PC-9 (cell line): Measurements from ENCODE around the gene FAM210B.

Source experiments
- CTCF ChIP-seq: fragments of 200-600 bp; sonication (generic); conservative IDR thresholded peaks from 2 replicates; pipeline ENCODE4 v1.6.1; 2017; ENCODE audit warnings: mixed run types, antibody characterized with exemption, mild to moderate bottlenecking, moderate library complexity
- EZH2 ChIP-seq: fragments of 200-600 bp; sonication (generic); IDR thresholded peaks from 2 replicates; pipeline ENCODE4 v1.8.0; 2017; ENCODE audit warnings: antibody characterized with exemption, low read depth

- TF ChIP-seq CTCF (no peak), EZH2 (no peak)
Observed at GRCh38 chr20:56376331-56376730, 17.6 kb downstream of the FAM210B start.
